ENCODE data around the gene C1QB. TPM values are rescaled to one million over a fixed set of nuclear protein-coding genes. Genes with fewer than 3 reads are reported as not detected.

C1QB gene
- polyA plus RNA-seq, 3 donors, result 3.9 to 15.4 (median 6.4) TPM

DNA sequence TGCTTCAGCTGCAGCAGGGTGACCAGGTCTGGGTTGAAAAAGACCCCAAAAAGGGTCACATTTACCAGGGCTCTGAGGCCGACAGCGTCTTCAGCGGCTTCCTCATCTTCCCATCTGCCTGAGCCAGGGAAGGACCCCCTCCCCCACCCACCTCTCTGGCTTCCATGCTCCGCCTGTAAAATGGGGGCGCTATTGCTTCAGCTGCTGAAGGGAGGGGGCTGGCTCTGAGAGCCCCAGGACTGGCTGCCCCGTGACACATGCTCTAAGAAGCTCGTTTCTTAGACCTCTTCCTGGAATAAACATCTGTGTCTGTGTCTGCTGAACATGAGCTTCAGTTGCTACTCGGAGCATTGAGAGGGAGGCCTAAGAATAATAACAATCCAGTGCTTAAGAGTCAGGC lies 13.8 kb upstream of the C1QB start:
- intact Hi-C loops (cut with micrococcal nuclease), result no loop called here
- no peak overlapping the region for H2AFZ ChIP-seq (ENCODE audit: insufficient read depth, low read depth, low read length, poor library complexity, severe bottlenecking)
- no peak overlapping the region for H3K4me3 ChIP-seq (replicated peaks in 1 of 3; ENCODE audit: low read depth in 2 of 3, low read length in 3 of 3)
- peaks cover 22% of the 10 kb centered on the region for H3K4me1 Mint-ChIP-seq
- peaks cover 16 to 22% of the 10 kb centered on the region in 2 donors for H3K4me1 ChIP-seq (ENCODE audit: control insufficient read depth in 1 of 2, insufficient read depth in 2 of 2, low read length in 2 of 2)
- no peaks in the 10 kb centered on the region for H3K36me3 ChIP-seq (replicated peaks in 1 of 2; ENCODE audit: control insufficient read depth in 1 of 2, insufficient read depth in 2 of 2, low read length in 2 of 2)
- no peak overlapping the region for H3K4me2 ChIP-seq (replicated peaks; ENCODE audit: extremely low read depth, low read length, poor library complexity, severe bottlenecking)
- no peaks in the 10 kb centered on the region for H3K36me3 Mint-ChIP-seq
- H3K27ac Mint-ChIP-seq, result no peak overlapping the region
- no peak for DNase-seq
- H3K9me3 Mint-ChIP-seq, result peaks cover 0 to 3% (median 0%) of the 10 kb centered on the region in 7 donors
- WGBS (ENCODE audit: insufficient coverage), result 20% methylated on average over 2 of the region's 8 CpGs
- H3K27ac ChIP-seq (ENCODE audit: low read depth in 1 of 2, low read length in 2 of 2), result no peak overlapping the region
- H4K20me1 ChIP-seq (ENCODE audit: insufficient read depth, low read length), result no peaks in the 10 kb centered on the region
- H3K9ac ChIP-seq (ENCODE audit: insufficient read depth, low read length, poor library complexity, severe bottlenecking), result no peak overlapping the region
- H3K27me3 Mint-ChIP-seq (ENCODE audit: low read depth in 3 of 3), result peaks cover 4 to 10% (median 7%) of the 10 kb centered on the region in 3 donors
- H3K9me3 ChIP-seq (replicated peaks in 1 of 2; ENCODE audit: control insufficient read depth in 1 of 2, insufficient read depth in 1 of 2, low read length in 2 of 2), result peaks cover 0 to 6% of the 10 kb centered on the region in 2 donors
- no peak overlapping the region for H3K4me3 Mint-ChIP-seq
- H3K27me3 ChIP-seq (ENCODE audit: control insufficient read depth in 2 of 2, insufficient read depth in 2 of 2, low read length in 2 of 2), result no peaks in the 10 kb centered on the region
- no peaks in the 10 kb centered on the region for H3K79me2 ChIP-seq (ENCODE audit: insufficient read depth, low read length)
- TF ChIP-seq, protein P1, sequence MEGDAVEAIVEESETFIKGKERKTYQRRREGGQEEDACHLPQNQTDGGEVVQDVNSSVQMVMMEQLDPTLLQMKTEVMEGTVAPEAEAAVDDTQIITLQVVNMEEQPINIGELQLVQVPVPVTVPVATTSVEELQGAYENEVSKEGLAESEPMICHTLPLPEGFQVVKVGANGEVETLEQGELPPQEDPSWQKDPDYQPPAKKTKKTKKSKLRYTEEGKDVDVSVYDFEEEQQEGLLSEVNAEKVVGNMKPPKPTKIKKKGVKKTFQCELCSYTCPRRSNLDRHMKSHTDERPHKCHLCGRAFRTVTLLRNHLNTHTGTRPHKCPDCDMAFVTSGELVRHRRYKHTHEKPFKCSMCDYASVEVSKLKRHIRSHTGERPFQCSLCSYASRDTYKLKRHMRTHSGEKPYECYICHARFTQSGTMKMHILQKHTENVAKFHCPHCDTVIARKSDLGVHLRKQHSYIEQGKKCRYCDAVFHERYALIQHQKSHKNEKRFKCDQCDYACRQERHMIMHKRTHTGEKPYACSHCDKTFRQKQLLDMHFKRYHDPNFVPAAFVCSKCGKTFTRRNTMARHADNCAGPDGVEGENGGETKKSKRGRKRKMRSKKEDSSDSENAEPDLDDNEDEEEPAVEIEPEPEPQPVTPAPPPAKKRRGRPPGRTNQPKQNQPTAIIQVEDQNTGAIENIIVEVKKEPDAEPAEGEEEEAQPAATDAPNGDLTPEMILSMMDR (IDR thresholded peaks at IDR 0.05), result no peak

DNA sequence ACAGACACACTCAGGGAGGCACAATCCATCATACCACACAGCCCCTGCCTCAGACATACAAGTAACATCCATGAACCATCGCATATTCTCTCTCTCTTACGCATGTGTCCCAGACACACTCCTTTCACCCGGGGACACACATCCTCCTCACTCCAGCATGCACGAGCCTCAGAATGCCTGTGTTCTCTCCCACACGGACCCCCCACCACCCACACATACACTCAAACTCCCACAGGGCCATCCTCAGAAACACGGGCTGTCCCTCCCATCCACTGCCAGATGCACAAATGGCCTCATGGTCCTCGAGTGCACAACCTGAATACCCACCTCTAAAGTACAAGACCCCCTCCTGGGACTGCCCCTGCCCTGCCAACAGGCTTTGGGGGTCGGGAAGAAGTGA lies 11.8 kb upstream of the C1QB start:
- no peaks in the 10 kb centered on the region for H3K36me3 Mint-ChIP-seq
- Histone ChIP-seq H2AFZ (ENCODE audit: insufficient read depth, low read depth, low read length, poor library complexity, severe bottlenecking) (no peak overlapping the region), H3K27me3 (ENCODE audit: control insufficient read depth in 2 of 2, insufficient read depth in 2 of 2, low read length in 2 of 2) (no peaks in the 10 kb centered on the region), H4K20me1 (ENCODE audit: insufficient read depth, low read length) (no peaks in the 10 kb centered on the region), H3K9ac (ENCODE audit: insufficient read depth, low read length, poor library complexity, severe bottlenecking) (no peak overlapping the region), H3K4me2 (replicated peaks; ENCODE audit: extremely low read depth, low read length, poor library complexity, severe bottlenecking) (no peak overlapping the region), H3K4me1 (ENCODE audit: control insufficient read depth in 1 of 2, insufficient read depth in 2 of 2, low read length in 2 of 2) (peaks cover 6 to 9% of the 10 kb centered on the region in 2 donors), H3K4me3 (replicated peaks in 1 of 3; ENCODE audit: low read depth in 2 of 3, low read length in 3 of 3) (no peak overlapping the region), H3K36me3 (replicated peaks in 1 of 2; ENCODE audit: control insufficient read depth in 1 of 2, insufficient read depth in 2 of 2, low read length in 2 of 2) (no peaks in the 10 kb centered on the region), H3K9me3 (replicated peaks in 1 of 2; ENCODE audit: control insufficient read depth in 1 of 2, insufficient read depth in 1 of 2, low read length in 2 of 2) (no peaks in the 10 kb centered on the region), H3K27ac (ENCODE audit: low read depth in 1 of 2, low read length in 2 of 2) (no peak overlapping the region), H3K79me2 (ENCODE audit: insufficient read depth, low read length) (no peaks in the 10 kb centered on the region)
- peaks cover 18% of the 10 kb centered on the region for H3K4me1 Mint-ChIP-seq
- H3K4me3 Mint-ChIP-seq, result no peak overlapping the region
- H3K27me3 Mint-ChIP-seq (ENCODE audit: low read depth in 3 of 3), result peaks cover 6 to 11% (median 7%) of the 10 kb centered on the region in 3 donors
- no peak overlapping the region for H3K27ac Mint-ChIP-seq
- H3K9me3 Mint-ChIP-seq, result peaks cover 0 to 3% (median 0%) of the 10 kb centered on the region in 7 donors
- no peak for DNase-seq
- WGBS (ENCODE audit: insufficient coverage), result 88% methylated on average over 5 of the region's 8 CpGs
- TF ChIP-seq, protein P1 (IDR thresholded peaks at IDR 0.05), result no peak
- intact Hi-C loops (cut with micrococcal nuclease), result loop anchor here (5.0 to 10.0 kb wide), 3 partner anchors 224 to 516 kb away; no protein-coding TSS in a partner anchor
